Measurements from ENCODE around the gene OXCT1.
"Not testable (repeated sequence)": the region's sequence is repeated elsewhere in the genome, so short reads cannot be mapped to it uniquely, and the experiment has no call there.

OXCT1 gene

DNA sequence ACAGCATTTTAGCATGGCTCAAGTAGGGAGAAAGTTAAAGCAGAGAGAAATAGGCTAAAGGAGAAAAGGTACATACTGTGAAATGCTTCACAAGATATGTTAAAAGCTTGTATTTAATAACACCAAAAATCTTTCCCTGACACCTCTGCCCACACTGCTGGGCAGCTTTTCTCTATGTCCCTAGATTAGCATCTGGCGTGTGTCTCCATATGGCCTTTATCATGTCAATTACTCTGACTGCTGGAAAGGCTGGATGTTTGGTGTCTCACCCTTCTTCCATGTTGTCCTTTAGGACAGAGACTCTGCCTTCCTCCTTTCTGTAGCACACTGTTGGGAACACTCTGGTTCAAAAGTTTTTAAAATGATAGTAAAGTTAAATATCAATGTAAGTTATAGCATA lies 122.5 kb downstream of the OXCT1 start:
- Histone ChIP-seq H3K36me3 (ENCODE audit: insufficient read depth, insufficient read length, low read length) (no peaks in the 10 kb centered on the region), H3K9me3 (ENCODE audit: insufficient read depth, low read length) (no peaks in the 10 kb centered on the region), H3K4me3 (ENCODE audit: insufficient read length, low read depth) (no peak overlapping the region), H3K27me3 (ENCODE audit: insufficient read depth, insufficient read length) (no peaks in the 10 kb centered on the region), H3K9ac (ENCODE audit: insufficient read length, low read depth) (no peak overlapping the region), H3K4me1 (ENCODE audit: insufficient read depth, insufficient read length) (no peaks in the 10 kb centered on the region)
- no peak for DNase-seq (ENCODE audit: low read depth, low spot score)
- TF ChIP-seq YY1 (IDR thresholded peaks at IDR 0.05; ENCODE audit: insufficient read depth, insufficient read length) = no peak
- TF ChIP-seq ZNF274 (IDR thresholded peaks at IDR 0.05; ENCODE audit: low read depth, low read length) = no peak
- no peak for TF ChIP-seq SUZ12 (IDR thresholded peaks at IDR 0.05; ENCODE audit: extremely low read depth, insufficient read depth, insufficient read length)

DNA sequence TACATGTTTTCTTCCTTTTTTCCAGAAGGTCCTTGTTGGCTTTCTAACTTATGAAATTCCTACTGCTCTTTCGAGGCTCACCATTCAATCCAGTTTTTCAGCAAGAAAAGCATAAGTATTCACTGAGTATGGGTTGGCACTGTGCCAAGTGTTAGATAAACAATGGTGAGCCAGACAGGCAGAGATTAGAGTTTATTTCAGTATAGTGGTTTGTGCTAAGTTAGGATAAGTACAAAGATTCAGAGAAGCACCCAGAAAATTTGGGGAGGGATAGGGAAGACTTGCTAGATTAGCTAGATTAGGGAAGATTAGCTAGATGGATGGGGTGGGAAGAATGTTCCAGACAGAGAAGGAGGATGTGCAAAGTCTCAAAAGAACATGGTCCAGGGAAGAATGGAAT lies 122.9 kb downstream of the OXCT1 start:
- Histone ChIP-seq H3K9me3 (ENCODE audit: insufficient read depth, low read length) (no peaks in the 10 kb centered on the region), H3K36me3 (ENCODE audit: insufficient read depth, insufficient read length, low read length) (no peaks in the 10 kb centered on the region), H3K9ac (ENCODE audit: insufficient read length, low read depth) (no peak overlapping the region), H3K4me1 (ENCODE audit: insufficient read depth, insufficient read length) (no peaks in the 10 kb centered on the region), H3K27me3 (ENCODE audit: insufficient read depth, insufficient read length) (no peaks in the 10 kb centered on the region), H3K4me3 (ENCODE audit: insufficient read length, low read depth) (no peak overlapping the region)
- no peak for DNase-seq (ENCODE audit: low read depth, low spot score)
- no peak for TF ChIP-seq ZNF274 (IDR thresholded peaks at IDR 0.05; ENCODE audit: low read depth, low read length)
- TF ChIP-seq YY1 (IDR thresholded peaks at IDR 0.05; ENCODE audit: insufficient read depth, insufficient read length) = no peak
- TF ChIP-seq SUZ12 (IDR thresholded peaks at IDR 0.05; ENCODE audit: extremely low read depth, insufficient read depth, insufficient read length) = no peak

DNA sequence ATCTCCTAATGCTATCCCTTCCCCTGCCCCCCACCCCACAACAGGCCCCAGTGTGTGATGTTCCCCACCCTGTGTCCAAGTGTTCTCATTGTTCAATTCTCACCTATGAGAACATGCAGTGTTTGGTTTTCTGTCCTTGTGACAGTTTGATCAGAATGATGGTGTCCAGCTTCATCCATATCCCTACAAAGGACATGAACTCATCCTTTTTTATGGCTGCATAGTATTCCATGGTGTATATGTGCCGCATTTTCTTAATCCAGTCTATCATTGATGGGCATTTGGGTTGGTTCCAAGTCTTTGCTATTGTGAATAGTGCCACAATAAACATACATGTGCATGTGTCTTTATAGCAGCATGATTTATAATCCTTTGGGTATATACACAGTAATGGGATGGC lies 127.6 kb downstream of the OXCT1 start:
- not testable (repeated sequence) for H3K36me3 ChIP-seq (ENCODE audit: insufficient read depth, insufficient read length, low read length); H3K27me3 ChIP-seq (ENCODE audit: insufficient read depth, insufficient read length); H3K4me1 ChIP-seq (ENCODE audit: insufficient read depth, insufficient read length); H3K4me3 ChIP-seq (ENCODE audit: insufficient read length, low read depth); H3K9me3 ChIP-seq (ENCODE audit: insufficient read depth, low read length); H3K9ac ChIP-seq (ENCODE audit: insufficient read length, low read depth); DNase-seq (ENCODE audit: low read depth, low spot score)

DNA sequence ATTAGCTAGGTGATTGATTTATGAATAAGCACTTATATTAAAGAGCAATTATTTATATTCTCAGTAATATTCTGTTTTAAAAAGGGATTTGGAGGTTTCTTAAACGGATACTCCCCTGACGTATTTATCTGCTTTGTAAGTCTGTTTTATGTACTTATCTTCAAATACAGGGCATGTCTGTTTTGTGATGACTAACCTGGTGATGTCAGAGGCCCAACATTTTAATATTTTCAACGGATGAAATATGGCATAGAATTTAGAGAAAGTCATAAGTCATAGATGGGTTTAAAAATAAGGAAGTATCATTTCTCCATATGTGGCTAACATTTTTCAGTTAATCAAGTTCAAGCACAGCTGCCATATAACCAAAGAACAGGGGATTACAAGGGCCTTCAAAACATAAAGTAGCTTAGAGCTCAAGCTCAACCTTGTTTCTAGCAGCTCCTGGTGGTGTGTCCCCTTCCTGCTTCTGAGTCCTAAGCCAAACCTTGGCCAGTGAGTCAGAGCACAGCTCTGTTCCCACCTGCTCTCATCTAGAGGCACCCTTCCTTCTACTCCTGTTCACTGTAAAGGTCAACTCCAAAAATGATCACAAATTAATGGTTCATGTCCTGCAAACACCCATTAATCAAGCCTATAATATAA lies 131.4 kb downstream of the OXCT1 start:
- Histone ChIP-seq H3K36me3 (ENCODE audit: insufficient read depth, insufficient read length, low read length) (no peaks in the 10 kb centered on the region), H3K4me3 (ENCODE audit: insufficient read length, low read depth) (no peak overlapping the region), H3K27me3 (ENCODE audit: insufficient read depth, insufficient read length) (no peaks in the 10 kb centered on the region), H3K9ac (ENCODE audit: insufficient read length, low read depth) (no peak overlapping the region), H3K9me3 (ENCODE audit: insufficient read depth, low read length) (no peaks in the 10 kb centered on the region), H3K4me1 (ENCODE audit: insufficient read depth, insufficient read length) (no peaks in the 10 kb centered on the region)
- TF ChIP-seq ZNF274 (IDR thresholded peaks at IDR 0.05; ENCODE audit: low read depth, low read length) = no peak
- no peak for TF ChIP-seq SUZ12 (IDR thresholded peaks at IDR 0.05; ENCODE audit: extremely low read depth, insufficient read depth, insufficient read length)
- no peak for TF ChIP-seq YY1 (IDR thresholded peaks at IDR 0.05; ENCODE audit: insufficient read depth, insufficient read length)
- DNase-seq (ENCODE audit: low read depth, low spot score) = no peak

DNA sequence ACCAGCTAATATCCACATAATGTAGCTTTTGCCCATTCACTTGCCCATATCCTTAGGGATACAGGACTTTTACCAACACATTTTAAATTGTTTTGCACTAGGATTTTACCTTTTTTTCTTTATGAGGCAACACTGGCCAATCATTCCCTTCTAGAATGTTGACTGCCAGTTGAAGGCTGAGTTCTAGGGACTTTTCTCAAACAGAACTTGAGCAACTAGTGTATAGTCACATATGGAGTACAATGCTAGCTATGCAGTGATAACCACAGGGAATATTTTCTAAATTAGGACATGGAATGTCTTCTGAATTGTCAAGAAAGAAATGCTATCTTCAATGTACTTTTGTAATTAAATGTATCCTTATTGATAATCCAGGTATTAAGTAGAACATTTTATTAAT lies 133.6 kb downstream of the OXCT1 start:
- TF ChIP-seq ZNF274 (IDR thresholded peaks at IDR 0.05; ENCODE audit: low read depth, low read length) (no peak), YY1 (IDR thresholded peaks at IDR 0.05; ENCODE audit: insufficient read depth, insufficient read length) (no peak), SUZ12 (IDR thresholded peaks at IDR 0.05; ENCODE audit: extremely low read depth, insufficient read depth, insufficient read length) (no peak)
- DNase-seq (ENCODE audit: low read depth, low spot score) = no peak
- no peaks in the 10 kb centered on the region for H3K36me3 ChIP-seq (ENCODE audit: insufficient read depth, insufficient read length, low read length)

DNA sequence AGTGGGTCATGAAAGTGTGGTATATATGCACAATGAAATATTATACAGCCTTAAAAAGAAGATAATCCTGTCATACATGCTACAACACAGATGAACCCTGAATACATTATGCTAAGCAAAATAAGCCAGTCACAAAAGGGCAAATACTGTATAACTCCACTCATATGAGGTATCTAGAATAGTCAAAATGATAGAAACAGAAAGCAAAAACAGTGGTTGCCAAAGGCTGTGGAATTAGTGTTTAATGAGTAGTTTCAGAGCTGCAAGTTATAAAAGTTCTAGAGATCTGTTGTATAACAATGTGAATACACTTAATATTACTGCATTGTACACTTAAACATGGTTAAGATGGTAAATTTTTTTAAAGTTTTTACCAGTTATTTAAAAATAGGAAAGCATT lies 135.0 kb downstream of the OXCT1 start:
- Histone ChIP-seq H3K9ac (ENCODE audit: insufficient read length, low read depth) (no peak overlapping the region), H3K4me1 (ENCODE audit: insufficient read depth, insufficient read length) (no peaks in the 10 kb centered on the region), H3K36me3 (ENCODE audit: insufficient read depth, insufficient read length, low read length) (no peaks in the 10 kb centered on the region), H3K9me3 (ENCODE audit: insufficient read depth, low read length) (no peaks in the 10 kb centered on the region), H3K4me3 (ENCODE audit: insufficient read length, low read depth) (no peak overlapping the region), H3K27me3 (ENCODE audit: insufficient read depth, insufficient read length) (no peaks in the 10 kb centered on the region)
- no peak for DNase-seq (ENCODE audit: low read depth, low spot score)
- TF ChIP-seq SUZ12 (IDR thresholded peaks at IDR 0.05; ENCODE audit: extremely low read depth, insufficient read depth, insufficient read length) (no peak), YY1 (IDR thresholded peaks at IDR 0.05; ENCODE audit: insufficient read depth, insufficient read length) (no peak), ZNF274 (IDR thresholded peaks at IDR 0.05; ENCODE audit: low read depth, low read length) (no peak)

More for the DNA sequence above, 133.6 kb downstream of the OXCT1 start:
- Histone ChIP-seq H3K4me1 (ENCODE audit: insufficient read depth, insufficient read length) (no peaks in the 10 kb centered on the region), H3K27me3 (ENCODE audit: insufficient read depth, insufficient read length) (no peaks in the 10 kb centered on the region), H3K9ac (ENCODE audit: insufficient read length, low read depth) (no peak overlapping the region), H3K4me3 (ENCODE audit: insufficient read length, low read depth) (no peak overlapping the region), H3K9me3 (ENCODE audit: insufficient read depth, low read length) (no peaks in the 10 kb centered on the region)

DNA sequence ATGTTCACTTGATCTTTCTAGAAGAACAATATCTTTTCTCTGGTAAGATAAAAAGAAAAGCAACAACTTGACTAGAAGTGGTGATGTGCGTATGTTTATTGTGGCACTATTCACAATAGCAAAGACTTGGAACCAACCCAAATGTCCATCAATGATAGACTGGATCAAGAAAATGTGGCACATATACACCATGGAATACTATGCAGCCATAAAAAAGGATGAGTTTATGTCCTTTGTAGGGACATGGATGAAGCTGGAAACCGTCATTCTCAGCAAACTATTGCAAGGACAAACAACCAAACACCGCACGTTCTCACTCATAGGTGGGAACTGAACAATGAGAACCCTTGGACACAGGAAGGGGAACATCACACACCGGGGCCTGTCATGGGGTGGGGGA lies 140.8 kb downstream of the OXCT1 start:
- H3K9ac ChIP-seq (ENCODE audit: insufficient read length, low read depth); DNase-seq (ENCODE audit: low read depth, low spot score); H3K27me3 ChIP-seq (ENCODE audit: insufficient read depth, insufficient read length); H3K9me3 ChIP-seq (ENCODE audit: insufficient read depth, low read length); H3K4me3 ChIP-seq (ENCODE audit: insufficient read length, low read depth); H3K36me3 ChIP-seq (ENCODE audit: insufficient read depth, insufficient read length, low read length); H3K4me1 ChIP-seq (ENCODE audit: insufficient read depth, insufficient read length): not testable (repeated sequence)

DNA sequence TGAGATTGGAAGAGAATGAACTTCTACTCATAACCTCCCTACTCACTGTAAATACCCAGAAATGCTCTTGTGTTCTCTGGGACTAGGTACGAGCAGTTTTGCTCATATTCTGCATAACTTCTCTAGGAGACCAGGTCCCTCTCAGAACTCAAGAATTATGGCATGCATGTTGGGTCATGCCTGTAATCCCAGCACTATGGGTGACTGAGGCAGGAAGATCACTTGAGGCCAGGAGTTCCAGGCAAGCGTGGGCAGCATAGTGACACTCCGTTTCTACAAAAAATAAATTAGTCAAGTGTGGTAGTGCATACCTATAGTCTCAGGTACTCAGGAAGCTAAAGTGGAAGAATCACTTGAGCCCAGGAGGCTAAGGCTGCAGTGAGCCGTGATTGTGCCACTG lies 141.9 kb downstream of the OXCT1 start:
- Histone ChIP-seq H3K4me3 (ENCODE audit: insufficient read length, low read depth) (no peak overlapping the region), H3K9me3 (ENCODE audit: insufficient read depth, low read length) (no peaks in the 10 kb centered on the region), H3K9ac (ENCODE audit: insufficient read length, low read depth) (no peak overlapping the region), H3K27me3 (ENCODE audit: insufficient read depth, insufficient read length) (no peaks in the 10 kb centered on the region), H3K4me1 (ENCODE audit: insufficient read depth, insufficient read length) (no peaks in the 10 kb centered on the region), H3K36me3 (ENCODE audit: insufficient read depth, insufficient read length, low read length) (no peaks in the 10 kb centered on the region)
- DNase-seq (ENCODE audit: low read depth, low spot score) = no peak
- no peak for TF ChIP-seq SUZ12 (IDR thresholded peaks at IDR 0.05; ENCODE audit: extremely low read depth, insufficient read depth, insufficient read length)
- no peak for TF ChIP-seq YY1 (IDR thresholded peaks at IDR 0.05; ENCODE audit: insufficient read depth, insufficient read length)
